ENCODE data around the gene GPX2.

GPX2 gene

GRCh38 chr14:64971943-64972791 is 29.6 kb upstream of the GPX2 start, which contains the start of gene RAB15 (continued):
- no peak for TF ChIP-seq ZNF350 (tag by site-specific recombination; IDR thresholded peaks at IDR 0.05)
- TF ChIP-seq, protein P1, sequence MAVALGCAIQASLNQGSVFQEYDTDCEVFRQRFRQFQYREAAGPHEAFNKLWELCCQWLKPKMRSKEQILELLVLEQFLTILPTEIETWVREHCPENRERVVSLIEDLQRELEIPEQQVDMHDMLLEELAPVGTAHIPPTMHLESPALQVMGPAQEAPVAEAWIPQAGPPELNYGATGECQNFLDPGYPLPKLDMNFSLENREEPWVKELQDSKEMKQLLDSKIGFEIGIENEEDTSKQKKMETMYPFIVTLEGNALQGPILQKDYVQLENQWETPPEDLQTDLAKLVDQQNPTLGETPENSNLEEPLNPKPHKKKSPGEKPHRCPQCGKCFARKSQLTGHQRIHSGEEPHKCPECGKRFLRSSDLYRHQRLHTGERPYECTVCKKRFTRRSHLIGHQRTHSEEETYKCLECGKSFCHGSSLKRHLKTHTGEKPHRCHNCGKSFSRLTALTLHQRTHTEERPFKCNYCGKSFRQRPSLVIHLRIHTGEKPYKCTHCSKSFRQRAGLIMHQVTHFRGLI (tag by site-specific recombination; IDR thresholded peaks at IDR 0.05), result no peak
- no peak for TF ChIP-seq ZNF184 (tag by site-specific recombination; IDR thresholded peaks at IDR 0.05)
- peak; percentile 48 for TF ChIP-seq ZNF398 (tag by site-specific recombination; IDR thresholded peaks at IDR 0.05)
- no peak for TF ChIP-seq ZNF785 (tag by site-specific recombination; IDR thresholded peaks at IDR 0.05)
- TF ChIP-seq ZNF585B (tag by site-specific recombination; IDR thresholded peaks at IDR 0.05), result no peak
- TF ChIP-seq SP2 (tag by site-specific recombination; IDR thresholded peaks at IDR 0.05), result peak; percentile 12; the same call in 1 of the 2 replicates
- TF ChIP-seq ZNF221 (tag by site-specific recombination; IDR thresholded peaks at IDR 0.05; ENCODE audit: borderline replicate concordance), result no peak
- no peak for TF ChIP-seq ZNF416 (tag by site-specific recombination; IDR thresholded peaks at IDR 0.05)
- no peak for TF ChIP-seq ZNF404 (tag by site-specific recombination; IDR thresholded peaks at IDR 0.05)
- no peak for TF ChIP-seq BCL11A (tag by site-specific recombination; IDR thresholded peaks at IDR 0.05; ENCODE audit: low read depth)
- no peak for TF ChIP-seq ZNF561 (tag by site-specific recombination; IDR thresholded peaks at IDR 0.05; ENCODE audit: borderline replicate concordance)
- peak; percentile 36 for TF ChIP-seq ZBTB26 (tag by site-specific recombination; optimal IDR thresholded peaks at IDR 0.05)
- TF ChIP-seq, protein P2, sequence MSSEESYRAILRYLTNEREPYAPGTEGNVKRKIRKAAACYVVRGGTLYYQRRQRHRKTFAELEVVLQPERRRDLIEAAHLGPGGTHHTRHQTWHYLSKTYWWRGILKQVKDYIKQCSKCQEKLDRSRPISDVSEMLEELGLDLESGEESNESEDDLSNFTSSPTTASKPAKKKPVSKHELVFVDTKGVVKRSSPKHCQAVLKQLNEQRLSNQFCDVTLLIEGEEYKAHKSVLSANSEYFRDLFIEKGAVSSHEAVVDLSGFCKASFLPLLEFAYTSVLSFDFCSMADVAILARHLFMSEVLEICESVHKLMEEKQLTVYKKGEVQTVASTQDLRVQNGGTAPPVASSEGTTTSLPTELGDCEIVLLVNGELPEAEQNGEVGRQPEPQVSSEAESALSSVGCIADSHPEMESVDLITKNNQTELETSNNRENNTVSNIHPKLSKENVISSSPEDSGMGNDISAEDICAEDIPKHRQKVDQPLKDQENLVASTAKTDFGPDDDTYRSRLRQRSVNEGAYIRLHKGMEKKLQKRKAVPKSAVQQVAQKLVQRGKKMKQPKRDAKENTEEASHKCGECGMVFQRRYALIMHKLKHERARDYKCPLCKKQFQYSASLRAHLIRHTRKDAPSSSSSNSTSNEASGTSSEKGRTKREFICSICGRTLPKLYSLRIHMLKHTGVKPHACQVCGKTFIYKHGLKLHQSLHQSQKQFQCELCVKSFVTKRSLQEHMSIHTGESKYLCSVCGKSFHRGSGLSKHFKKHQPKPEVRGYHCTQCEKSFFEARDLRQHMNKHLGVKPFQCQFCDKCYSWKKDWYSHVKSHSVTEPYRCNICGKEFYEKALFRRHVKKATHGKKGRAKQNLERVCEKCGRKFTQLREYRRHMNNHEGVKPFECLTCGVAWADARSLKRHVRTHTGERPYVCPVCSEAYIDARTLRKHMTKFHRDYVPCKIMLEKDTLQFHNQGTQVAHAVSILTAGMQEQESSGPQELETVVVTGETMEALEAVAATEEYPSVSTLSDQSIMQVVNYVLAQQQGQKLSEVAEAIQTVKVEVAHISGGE (tag by site-specific recombination; conservative IDR thresholded peaks at IDR 0.05; ENCODE audit: low read depth), result no peak
- TF ChIP-seq REPIN1 (tag by site-specific recombination; IDR thresholded peaks at IDR 0.05; ENCODE audit: low read depth), result no peak
- TF ChIP-seq IKZF3 (tag by site-specific recombination; IDR thresholded peaks at IDR 0.05), result no peak
- TF ChIP-seq, protein P3, sequence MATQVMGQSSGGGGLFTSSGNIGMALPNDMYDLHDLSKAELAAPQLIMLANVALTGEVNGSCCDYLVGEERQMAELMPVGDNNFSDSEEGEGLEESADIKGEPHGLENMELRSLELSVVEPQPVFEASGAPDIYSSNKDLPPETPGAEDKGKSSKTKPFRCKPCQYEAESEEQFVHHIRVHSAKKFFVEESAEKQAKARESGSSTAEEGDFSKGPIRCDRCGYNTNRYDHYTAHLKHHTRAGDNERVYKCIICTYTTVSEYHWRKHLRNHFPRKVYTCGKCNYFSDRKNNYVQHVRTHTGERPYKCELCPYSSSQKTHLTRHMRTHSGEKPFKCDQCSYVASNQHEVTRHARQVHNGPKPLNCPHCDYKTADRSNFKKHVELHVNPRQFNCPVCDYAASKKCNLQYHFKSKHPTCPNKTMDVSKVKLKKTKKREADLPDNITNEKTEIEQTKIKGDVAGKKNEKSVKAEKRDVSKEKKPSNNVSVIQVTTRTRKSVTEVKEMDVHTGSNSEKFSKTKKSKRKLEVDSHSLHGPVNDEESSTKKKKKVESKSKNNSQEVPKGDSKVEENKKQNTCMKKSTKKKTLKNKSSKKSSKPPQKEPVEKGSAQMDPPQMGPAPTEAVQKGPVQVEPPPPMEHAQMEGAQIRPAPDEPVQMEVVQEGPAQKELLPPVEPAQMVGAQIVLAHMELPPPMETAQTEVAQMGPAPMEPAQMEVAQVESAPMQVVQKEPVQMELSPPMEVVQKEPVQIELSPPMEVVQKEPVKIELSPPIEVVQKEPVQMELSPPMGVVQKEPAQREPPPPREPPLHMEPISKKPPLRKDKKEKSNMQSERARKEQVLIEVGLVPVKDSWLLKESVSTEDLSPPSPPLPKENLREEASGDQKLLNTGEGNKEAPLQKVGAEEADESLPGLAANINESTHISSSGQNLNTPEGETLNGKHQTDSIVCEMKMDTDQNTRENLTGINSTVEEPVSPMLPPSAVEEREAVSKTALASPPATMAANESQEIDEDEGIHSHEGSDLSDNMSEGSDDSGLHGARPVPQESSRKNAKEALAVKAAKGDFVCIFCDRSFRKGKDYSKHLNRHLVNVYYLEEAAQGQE (tag by site-specific recombination; IDR thresholded peaks at IDR 0.05), result no peak
- TF ChIP-seq ZBTB7A (tag by site-specific recombination; IDR thresholded peaks at IDR 0.05; ENCODE audit: low read depth), result no peak
- TF ChIP-seq ZNF280D (tag by site-specific recombination; IDR thresholded peaks at IDR 0.05), result no peak
- TF ChIP-seq ZNF596 (tag by site-specific recombination; IDR thresholded peaks at IDR 0.05), result no peak
- TF ChIP-seq ZSCAN16 (tag by site-specific recombination; IDR thresholded peaks at IDR 0.05), result no peak
- no peak for TF ChIP-seq HOXA7 (CRISPR knock-in tag; IDR thresholded peaks at IDR 0.05; ENCODE audit: borderline replicate concordance)
- no peak for TF ChIP-seq TRIM28 (IDR thresholded peaks at IDR 0.05; ENCODE audit: borderline replicate concordance, low read length)

All from HEK293 (cell line).